GM12864 (cell line): ENCODE results near the gene PSME3.

ENCODE experiments used
- DNase-seq: peaks from one replicate; pipeline ENCODE4 v3.0.0-alpha.2; 2011; ENCODE audit warnings: low read depth
- H3K4me3 ChIP-seq: 2 replicates; pipeline ENCODE4 v1.5.1; 2011; ENCODE audit warnings: mild to moderate bottlenecking, low read depth, low read length, control low read depth
- TF ChIP-seq, protein P1 (sequence below): IDR thresholded peaks from 2 replicates; pipeline ENCODE4 v1.5.1; 2011; ENCODE audit warnings: low read depth, mild to moderate bottlenecking, moderate library complexity, low read length, control low read depth, inconsistent platforms; ENCODE audit errors: missing control alignments

Gene PSME3

DNA sequence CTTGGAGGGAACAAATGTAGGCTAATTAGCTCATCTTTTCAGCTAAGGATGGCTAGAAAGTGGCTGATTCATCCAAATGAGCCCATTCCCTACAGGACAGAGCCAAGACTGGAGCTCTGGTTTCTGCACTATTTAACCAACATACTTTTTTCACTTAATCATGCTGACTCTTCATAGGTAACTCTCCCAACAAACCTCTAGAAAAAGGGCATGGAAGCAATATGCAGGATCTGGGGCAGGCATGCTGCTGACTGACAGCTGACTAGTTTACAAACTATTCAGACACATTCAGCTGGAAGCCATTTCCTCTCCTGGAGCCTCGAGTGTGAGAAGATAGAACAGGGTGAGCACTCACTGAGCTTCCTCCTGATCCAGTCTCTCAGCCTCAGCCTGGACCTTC lies 15.3 kb upstream of the PSME3 start:
- H3K4me3 ChIP-seq = no peak overlapping the region
- no peak for DNase-seq
- TF ChIP-seq, protein P1, sequence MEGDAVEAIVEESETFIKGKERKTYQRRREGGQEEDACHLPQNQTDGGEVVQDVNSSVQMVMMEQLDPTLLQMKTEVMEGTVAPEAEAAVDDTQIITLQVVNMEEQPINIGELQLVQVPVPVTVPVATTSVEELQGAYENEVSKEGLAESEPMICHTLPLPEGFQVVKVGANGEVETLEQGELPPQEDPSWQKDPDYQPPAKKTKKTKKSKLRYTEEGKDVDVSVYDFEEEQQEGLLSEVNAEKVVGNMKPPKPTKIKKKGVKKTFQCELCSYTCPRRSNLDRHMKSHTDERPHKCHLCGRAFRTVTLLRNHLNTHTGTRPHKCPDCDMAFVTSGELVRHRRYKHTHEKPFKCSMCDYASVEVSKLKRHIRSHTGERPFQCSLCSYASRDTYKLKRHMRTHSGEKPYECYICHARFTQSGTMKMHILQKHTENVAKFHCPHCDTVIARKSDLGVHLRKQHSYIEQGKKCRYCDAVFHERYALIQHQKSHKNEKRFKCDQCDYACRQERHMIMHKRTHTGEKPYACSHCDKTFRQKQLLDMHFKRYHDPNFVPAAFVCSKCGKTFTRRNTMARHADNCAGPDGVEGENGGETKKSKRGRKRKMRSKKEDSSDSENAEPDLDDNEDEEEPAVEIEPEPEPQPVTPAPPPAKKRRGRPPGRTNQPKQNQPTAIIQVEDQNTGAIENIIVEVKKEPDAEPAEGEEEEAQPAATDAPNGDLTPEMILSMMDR = no peak

DNA sequence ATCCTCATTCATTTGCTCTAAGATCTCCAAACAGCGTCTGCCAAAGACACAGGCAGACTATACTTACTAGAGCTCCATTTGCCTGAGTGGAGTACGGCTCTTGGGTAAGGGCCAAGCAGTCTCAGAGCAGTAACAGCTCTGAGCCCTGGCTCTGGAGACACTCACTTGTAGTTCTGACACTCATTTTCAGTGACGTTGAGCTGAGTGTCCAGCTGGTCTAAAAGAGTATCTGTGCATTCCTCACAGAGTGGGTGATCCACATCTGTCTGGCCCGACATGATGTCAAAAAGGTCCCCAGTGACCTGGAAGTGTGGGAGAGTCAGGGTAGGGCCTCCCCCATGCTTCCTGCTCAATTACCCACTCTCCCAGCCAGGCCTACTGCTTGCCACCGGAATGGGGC lies 14.8 kb upstream of the PSME3 start:
- TF ChIP-seq, protein P1 = no peak
- no peak for DNase-seq
- H3K4me3 ChIP-seq = no peak overlapping the region

DNA sequence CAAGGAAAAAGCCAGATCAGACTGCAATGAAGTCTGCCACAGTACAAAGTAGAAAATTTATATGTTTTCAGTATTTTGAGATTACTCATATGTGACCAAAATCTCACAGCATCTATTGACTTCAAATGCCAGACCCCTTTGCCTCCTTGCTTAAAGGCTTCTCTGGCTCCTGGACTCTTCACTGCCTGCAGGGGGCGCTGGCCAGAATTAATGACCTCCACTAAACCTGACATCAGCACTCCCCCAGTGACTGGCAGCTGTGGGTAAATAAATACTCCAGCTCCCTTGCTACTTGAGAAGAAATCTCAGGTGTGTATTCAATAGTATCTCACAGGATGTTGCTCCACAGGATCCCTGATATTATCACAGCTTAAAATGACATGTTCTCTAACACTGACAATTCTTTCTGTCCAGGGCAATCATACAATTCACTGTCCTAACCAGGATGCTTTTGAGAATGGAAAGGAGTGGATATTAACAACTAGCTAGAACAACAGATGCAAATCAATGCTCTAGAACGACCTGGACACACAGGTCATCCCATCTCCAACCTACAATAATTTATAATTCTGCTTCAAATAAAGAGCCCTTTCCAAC lies 13.2 kb upstream of the PSME3 start:
- no peak overlapping the region for H3K4me3 ChIP-seq
- peak; percentile 19 for DNase-seq
- TF ChIP-seq, protein P1 = peak; percentile 76

DNA sequence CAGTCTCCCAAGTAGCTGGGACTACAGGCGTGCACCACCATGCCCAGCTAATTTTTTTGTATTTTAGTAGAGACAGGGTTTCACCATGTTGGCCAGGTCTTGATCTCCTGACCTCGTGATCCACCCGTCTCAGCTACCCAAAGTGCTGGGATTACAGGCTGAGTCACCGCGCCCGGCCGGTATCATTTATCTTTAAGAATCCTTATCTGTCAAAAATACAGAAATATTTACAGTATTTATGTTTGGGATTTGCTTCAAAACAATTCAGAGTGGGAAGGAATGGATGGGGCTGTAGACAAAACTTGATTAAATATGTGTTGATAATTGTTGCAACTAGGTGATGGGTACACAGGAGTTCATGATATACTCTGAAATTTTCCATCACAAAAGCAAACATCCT lies 12.0 kb upstream of the PSME3 start:
- H3K4me3 ChIP-seq = no peak overlapping the region
- TF ChIP-seq, protein P1 = no peak
- no peak for DNase-seq

DNA sequence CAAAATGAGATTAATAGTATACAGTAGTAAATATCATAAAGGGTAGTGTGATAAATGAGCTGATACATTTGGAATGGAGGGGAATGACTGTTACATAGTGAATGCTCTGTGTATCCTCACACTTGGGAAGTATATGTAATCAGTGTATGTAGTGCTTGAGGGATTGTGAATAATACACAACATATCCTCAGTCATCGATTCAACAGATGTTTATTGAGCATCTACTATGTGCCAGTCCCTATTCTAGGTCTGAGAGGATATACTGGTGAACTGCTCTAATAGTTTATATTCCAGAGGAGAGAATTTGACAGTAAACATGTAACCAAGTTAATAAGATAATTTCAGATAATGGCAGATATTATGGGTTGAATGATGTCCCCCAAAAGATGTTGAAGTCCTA lies 5.7 kb upstream of the PSME3 start:
- DNase-seq = no peak
- H3K4me3 ChIP-seq = no peak overlapping the region
- TF ChIP-seq, protein P1 = no peak

DNA sequence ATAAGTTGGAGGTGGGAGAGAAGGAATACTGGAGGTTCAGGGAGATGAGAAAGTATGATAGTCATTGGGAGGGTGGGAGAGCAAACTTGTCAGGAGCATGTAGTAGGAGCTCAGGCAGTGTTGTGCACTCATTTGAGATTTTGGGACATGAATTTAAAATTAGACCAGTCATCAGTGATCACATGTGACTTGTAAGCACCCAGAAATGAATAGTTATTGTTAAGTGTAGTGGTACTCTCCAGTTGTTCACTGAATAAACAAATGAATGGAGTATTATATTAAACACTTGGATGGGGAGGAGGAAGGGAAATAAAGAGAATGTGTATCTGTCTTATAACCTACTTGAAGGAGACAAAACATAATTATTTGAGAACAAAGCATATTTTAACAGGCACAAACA lies 2.2 kb upstream of the PSME3 start:
- no peak for DNase-seq
- no peak overlapping the region for H3K4me3 ChIP-seq
- TF ChIP-seq, protein P1 = no peak

DNA sequence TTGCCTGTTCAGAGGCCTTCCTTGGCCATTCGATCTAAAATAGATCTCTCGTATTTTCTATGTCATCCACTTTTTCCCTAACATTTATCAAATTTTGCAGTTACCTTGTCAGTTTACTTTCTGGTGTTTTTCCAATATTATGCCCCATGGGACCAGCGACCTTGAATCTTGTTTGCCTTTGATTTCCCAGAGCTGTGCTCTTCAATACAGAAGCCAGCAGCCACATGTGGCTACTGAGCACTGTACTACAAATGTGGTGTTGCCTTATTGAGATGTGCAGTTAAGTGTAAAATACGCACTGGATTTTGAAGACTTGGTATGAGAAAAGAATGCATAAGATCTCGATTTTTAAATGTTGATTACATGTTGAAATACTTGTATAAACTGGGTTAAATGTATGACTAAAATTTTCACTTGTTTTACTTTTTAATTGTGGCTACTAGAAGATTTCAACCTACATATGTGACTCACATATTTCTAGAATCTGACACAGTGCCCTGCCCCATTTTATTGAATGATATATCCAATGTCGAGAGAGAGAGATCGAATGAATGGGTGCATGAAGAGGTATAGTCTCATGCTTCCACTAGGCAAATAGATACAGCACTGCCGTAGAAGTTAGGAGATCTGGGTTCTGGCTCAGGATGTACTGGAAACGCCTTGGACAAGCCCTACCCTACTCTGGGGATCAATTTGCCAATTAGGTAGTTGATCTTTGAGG lies 824 bp upstream of the PSME3 start:
- DNase-seq = no peak
- peak overlapping the region; percentile 79 for H3K4me3 ChIP-seq
- TF ChIP-seq, protein P1 = no peak
